ENCODE data around the gene LINC00237. TPM values are rescaled to one million over a fixed set of nuclear protein-coding genes. Genes with fewer than 3 reads are reported as not detected.
A peak's percentile ranks its signal among the peaks of the same experiment; 100 is the strongest.

The LINC00237 gene
- 0.24 and 0.90 TPM in 2 replicates for total RNA-seq (2021)
- long read RNA-seq, partial matches to known transcripts, result 0 of 1 reads
- long read RNA-seq, other reads (novel, unspliced or antisense), result 0 of 1 reads

DNA sequence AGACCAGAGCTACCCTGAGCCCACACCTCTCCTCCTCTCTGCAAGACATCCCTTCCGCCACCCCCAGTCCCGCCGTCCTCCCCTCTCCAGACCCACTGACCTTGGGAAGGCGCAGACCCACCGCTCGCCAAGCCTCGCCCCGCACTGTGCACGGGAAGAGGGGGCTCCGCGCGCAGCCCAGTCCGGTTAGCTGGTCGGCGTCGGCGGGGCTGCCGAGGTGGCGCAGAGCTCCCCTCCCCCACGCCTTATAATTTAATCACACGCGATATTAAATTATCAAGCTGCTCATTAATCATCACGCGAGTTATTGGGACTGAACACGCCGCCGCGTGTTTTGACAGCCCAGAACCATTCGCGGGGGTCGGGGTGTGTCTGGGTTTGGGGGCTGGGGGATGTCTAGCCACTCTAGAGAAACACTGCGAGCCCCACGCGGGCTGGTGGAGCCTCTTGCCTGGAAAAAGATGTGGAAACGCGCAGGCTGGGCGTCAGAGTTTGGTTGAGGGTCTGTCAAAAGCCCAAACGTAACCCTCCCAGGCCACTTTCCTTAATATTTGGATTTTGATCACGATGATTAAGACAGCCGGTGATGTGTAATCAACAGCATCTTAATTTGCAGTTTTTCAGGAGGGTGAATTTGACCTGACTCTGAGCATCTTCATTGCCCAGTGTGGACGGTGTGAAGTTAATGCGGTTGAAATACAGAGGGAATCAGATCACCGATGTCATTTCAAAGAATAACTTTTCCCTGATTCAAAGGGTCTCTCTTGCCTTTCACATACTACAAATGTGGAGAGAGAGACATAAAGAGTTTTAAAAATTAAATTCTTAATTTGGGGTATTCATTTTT is at the start of gene LINC00237:
Gene LINC00237 (minus strand): TSS at position 188 of the 847 bp plus-strand sequence.
- peak within 1 kb of the TSS; percentile 75 to 87 for H3K4me3 Mint-ChIP-seq
- Histone ChIP-seq H4K91ac (ENCODE audit: insufficient read length, low read depth, low read length) (no peak within 1 kb of the TSS), H4K5ac (ENCODE audit: insufficient read length, low read depth, low read length) (no peak within 1 kb of the TSS), H3K27me3 (ENCODE audit: insufficient read depth, low read length) (peaks cover 34% of the 10 kb centered on the region), H2BK20ac (ENCODE audit: low read depth, low read length, poor library complexity, severe bottlenecking) (no peak within 1 kb of the TSS), H4K20me1 (ENCODE audit: control insufficient read depth, insufficient read depth, insufficient read length) (no peaks in the 10 kb centered on the region), H3K56ac (ENCODE audit: insufficient read length, low read depth, low read length) (no peak within 1 kb of the TSS), H3K4ac (ENCODE audit: low read depth, low read length) (no peak within 1 kb of the TSS), H3K79me2 (ENCODE audit: insufficient read depth, low read length) (no peaks in the 10 kb centered on the region), H3T11ph (ENCODE audit: low read length) (no peak within 1 kb of the TSS), H3K18ac (ENCODE audit: insufficient read length, low read depth, low read length) (peak within 1 kb of the TSS; percentile 27), H3K4me2 (ENCODE audit: insufficient read depth, insufficient read length, low read length) (peak within 1 kb of the TSS; percentile 64), H3K9me3 (ENCODE audit: control insufficient read depth, low read depth, low read length) (no peaks in the 10 kb centered on the region), H2AFZ (ENCODE audit: low read length) (no peak within 1 kb of the TSS), H3K27ac (ENCODE audit: insufficient read length, low read depth, low read length) (no peak within 1 kb of the TSS), H2BK15ac (ENCODE audit: low read depth, low read length) (no peak within 1 kb of the TSS), H3K79me1 (ENCODE audit: insufficient read depth, low read depth, low read length, poor library complexity, severe bottlenecking) (no peaks in the 10 kb centered on the region), H2AK5ac (ENCODE audit: insufficient read length, low read length) (no peak within 1 kb of the TSS), H3K14ac (ENCODE audit: insufficient read depth, low read length) (peak within 1 kb of the TSS; percentile 67), H4K8ac (replicated peaks; ENCODE audit: insufficient read length, low read depth, low read length) (no peak within 1 kb of the TSS), H3K9ac (ENCODE audit: extremely low read depth, insufficient read length, low read length) (peak within 1 kb of the TSS; percentile 20), H2BK5ac (ENCODE audit: insufficient read length, low read length) (no peak within 1 kb of the TSS), H3K23me2 (ENCODE audit: insufficient read length, low read depth, low read length, poor library complexity, severe bottlenecking) (peaks cover 42% of the 10 kb centered on the region), H3K4me1 (ENCODE audit: insufficient read depth, low read length) (no peaks in the 10 kb centered on the region; the same call in 1 of the 2 replicates), H2BK12ac (ENCODE audit: insufficient read length, low read depth, low read length) (no peak within 1 kb of the TSS), H2BK120ac (ENCODE audit: low read depth, low read length, poor library complexity, severe bottlenecking) (no peak within 1 kb of the TSS), H3K23ac (ENCODE audit: insufficient read length, low read depth, low read length) (no peak within 1 kb of the TSS)
- peaks cover 81% of the 10 kb centered on the region for H3K27me3 Mint-ChIP-seq (ENCODE audit: low read depth)
- H3K4me1 Mint-ChIP-seq, result peaks cover 31 to 38% of the 10 kb centered on the region in 2 experiments
- TF ChIP-seq, protein P1, sequence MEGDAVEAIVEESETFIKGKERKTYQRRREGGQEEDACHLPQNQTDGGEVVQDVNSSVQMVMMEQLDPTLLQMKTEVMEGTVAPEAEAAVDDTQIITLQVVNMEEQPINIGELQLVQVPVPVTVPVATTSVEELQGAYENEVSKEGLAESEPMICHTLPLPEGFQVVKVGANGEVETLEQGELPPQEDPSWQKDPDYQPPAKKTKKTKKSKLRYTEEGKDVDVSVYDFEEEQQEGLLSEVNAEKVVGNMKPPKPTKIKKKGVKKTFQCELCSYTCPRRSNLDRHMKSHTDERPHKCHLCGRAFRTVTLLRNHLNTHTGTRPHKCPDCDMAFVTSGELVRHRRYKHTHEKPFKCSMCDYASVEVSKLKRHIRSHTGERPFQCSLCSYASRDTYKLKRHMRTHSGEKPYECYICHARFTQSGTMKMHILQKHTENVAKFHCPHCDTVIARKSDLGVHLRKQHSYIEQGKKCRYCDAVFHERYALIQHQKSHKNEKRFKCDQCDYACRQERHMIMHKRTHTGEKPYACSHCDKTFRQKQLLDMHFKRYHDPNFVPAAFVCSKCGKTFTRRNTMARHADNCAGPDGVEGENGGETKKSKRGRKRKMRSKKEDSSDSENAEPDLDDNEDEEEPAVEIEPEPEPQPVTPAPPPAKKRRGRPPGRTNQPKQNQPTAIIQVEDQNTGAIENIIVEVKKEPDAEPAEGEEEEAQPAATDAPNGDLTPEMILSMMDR (conservative IDR thresholded peaks at IDR 0.05), result no peak
- peak; percentile 39 for DNase-seq
- H3K9me3 Mint-ChIP-seq, result peaks cover 0 to 3% of the 10 kb centered on the region in 2 experiments; a peak in 2 of 5 replicates
- no peaks in the 10 kb centered on the region for H3K36me3 Mint-ChIP-seq (ENCODE audit: insufficient read depth in 1 of 3, low read depth in 3 of 3)
- H3K27ac Mint-ChIP-seq, result no peak within 1 kb of the TSS; a peak in 1 of 7 replicates
- WGBS (ENCODE audit: extremely low coverage, insufficient read length, low lambda C conversion rate), result no CpG with 5 or more reads among the region's 43 CpGs

Data from H9 (cell line).